H9 (cell line): ENCODE data around the gene TRABD. TPM values are rescaled to one million over a fixed set of nuclear protein-coding genes. Genes with fewer than 3 reads are reported as not detected.
"Not testable (repeated sequence)": the region's sequence is repeated elsewhere in the genome, so short reads cannot be mapped to it uniquely, and the experiment has no call there.

Experiments
- DNase-seq: peaks from one replicate; pipeline ENCODE4 v3.0.0-alpha.2; 2017
- H2AFZ ChIP-seq: one replicate; pipeline ENCODE4 v1.6.1; 2013; ENCODE audit warnings: mild to moderate bottlenecking, low read length, control low read depth, moderate library complexity
- H2AK5ac ChIP-seq: 2 replicates; pipeline ENCODE4 v1.6.1; 2013; ENCODE audit warnings: low read length, control low read depth, mixed read lengths; ENCODE audit not compliant: insufficient read length
- H2BK120ac ChIP-seq: one replicate; pipeline ENCODE4 v1.6.1; 2013; ENCODE audit warnings: low read depth, mild to moderate bottlenecking, low read length, control low read depth, inconsistent platforms; ENCODE audit not compliant: poor library complexity, severe bottlenecking
- H2BK12ac ChIP-seq: 2 replicates; pipeline ENCODE4 v1.6.1; 2013; ENCODE audit warnings: low read length, control low read depth, mixed read lengths, low read depth; ENCODE audit not compliant: insufficient read length
- H2BK15ac ChIP-seq: 2 replicates; pipeline ENCODE4 v1.6.1; 2013; ENCODE audit warnings: low read depth, low read length, control low read depth
- H2BK20ac ChIP-seq: one replicate; pipeline ENCODE4 v1.6.1; 2013; ENCODE audit warnings: low read depth, mild to moderate bottlenecking, low read length, control low read depth, inconsistent platforms; ENCODE audit not compliant: poor library complexity, severe bottlenecking
- H2BK5ac ChIP-seq: 2 replicates; pipeline ENCODE4 v1.6.1; 2013; ENCODE audit warnings: low read length, control low read depth, mixed read lengths; ENCODE audit not compliant: insufficient read length
- H3K14ac ChIP-seq: 2 replicates; pipeline ENCODE4 v1.6.1; 2013; ENCODE audit warnings: low read length, control low read depth; ENCODE audit not compliant: insufficient read depth
- H3K18ac ChIP-seq: 2 replicates; pipeline ENCODE4 v1.6.1; 2013; ENCODE audit warnings: low read depth, mild to moderate bottlenecking, mixed read lengths, low read length, control low read depth; ENCODE audit not compliant: insufficient read length
- H3K23ac ChIP-seq: 2 replicates; pipeline ENCODE4 v1.6.1; 2013; ENCODE audit warnings: low read length, control low read depth, mixed read lengths, low read depth; ENCODE audit not compliant: insufficient read length
- H3K23me2 ChIP-seq: 2 replicates; pipeline ENCODE4 v1.6.1; 2013; ENCODE audit warnings: low read depth, mild to moderate bottlenecking, mixed read lengths, low read length, control low read depth; ENCODE audit not compliant: insufficient read length, poor library complexity, severe bottlenecking
- H3K27ac ChIP-seq: 2 replicates; pipeline ENCODE4 v1.5.1; 2013; ENCODE audit warnings: low read length, control low read depth, mixed read lengths, low read depth; ENCODE audit not compliant: insufficient read length
- H3K27me3 ChIP-seq: 2 replicates; pipeline ENCODE4 v1.6.1; 2013; ENCODE audit warnings: low read length, control low read depth, inconsistent platforms; ENCODE audit not compliant: insufficient read depth
- H3K4ac ChIP-seq: 2 replicates; pipeline ENCODE4 v1.6.1; 2013; ENCODE audit warnings: low read depth, mild to moderate bottlenecking, control low read depth, inconsistent platforms, low read length, moderate library complexity
- H3K4me1 ChIP-seq: 2 replicates; pipeline ENCODE4 v1.6.1; 2013; ENCODE audit warnings: low read length, control low read depth, inconsistent platforms; ENCODE audit not compliant: insufficient read depth
- H3K4me2 ChIP-seq: 2 replicates; pipeline ENCODE4 v1.6.1; 2013; ENCODE audit warnings: low read length, control low read depth, mixed read lengths; ENCODE audit not compliant: insufficient read length, insufficient read depth
- H3K56ac ChIP-seq: 2 replicates; pipeline ENCODE4 v1.6.1; 2013; ENCODE audit warnings: low read depth, mild to moderate bottlenecking, mixed read lengths, low read length, control low read depth; ENCODE audit not compliant: insufficient read length
- H3K79me1 ChIP-seq: 2 replicates; pipeline ENCODE4 v1.6.1; 2013; ENCODE audit warnings: low read depth, mild to moderate bottlenecking, moderate library complexity, low read length, control low read depth, inconsistent platforms; ENCODE audit not compliant: insufficient read depth, poor library complexity, severe bottlenecking
- H3K79me2 ChIP-seq: 2 replicates; pipeline ENCODE4 v1.6.1; 2013; ENCODE audit warnings: low read length, control low read depth, inconsistent platforms; ENCODE audit not compliant: insufficient read depth
- H3K9ac ChIP-seq: 2 replicates; pipeline ENCODE4 v1.6.1; 2013; ENCODE audit warnings: low read length, control low read depth, mixed read lengths; ENCODE audit not compliant: insufficient read length; ENCODE audit errors: extremely low read depth
- H3K9me3 ChIP-seq: one replicate; pipeline ENCODE4 v1.6.1; 2013; ENCODE audit warnings: low read depth, low read length, inconsistent platforms; ENCODE audit not compliant: control insufficient read depth
- H3T11ph ChIP-seq: one replicate; pipeline ENCODE4 v1.6.1; 2013; ENCODE audit warnings: mild to moderate bottlenecking, low read length, control low read depth, inconsistent platforms
- H4K20me1 ChIP-seq: one replicate; pipeline ENCODE4 v1.6.1; 2013; ENCODE audit not compliant: control insufficient read depth, insufficient read length, insufficient read depth
- H4K5ac ChIP-seq: 2 replicates; pipeline ENCODE4 v1.6.1; 2013; ENCODE audit warnings: low read depth, mild to moderate bottlenecking, mixed read lengths, low read length, control low read depth; ENCODE audit not compliant: insufficient read length
- H4K8ac ChIP-seq: replicated peaks from 2 replicates; pipeline ENCODE4 v1.6.1; 2013; ENCODE audit warnings: low read length, control low read depth, mixed read lengths, low read depth; ENCODE audit not compliant: insufficient read length
- H4K91ac ChIP-seq: 2 replicates; pipeline ENCODE4 v1.6.1; 2013; ENCODE audit warnings: low read depth, mild to moderate bottlenecking, moderate library complexity, mixed read lengths, low read length, control low read depth; ENCODE audit not compliant: insufficient read length
- H3K27ac Mint-ChIP-seq, 3 experiments: 2 replicates in 2 of 3; 3 replicates in 1 of 3; pipeline ENCODE4 v1.8.0; 2020 to 2021; ENCODE audit warnings: mixed read lengths in 3 of 3, mild to moderate bottlenecking in 1 of 3, moderate library complexity in 1 of 3
- H3K27me3 Mint-ChIP-seq: 2 replicates; pipeline ENCODE4 v1.8.0; 2021; ENCODE audit warnings: low read depth, mild to moderate bottlenecking, moderate library complexity, mixed read lengths
- H3K36me3 Mint-ChIP-seq, 3 experiments: 2 replicates in 2 of 3; 3 replicates in 1 of 3; pipeline ENCODE4 v1.8.0; 2020 to 2021; ENCODE audit warnings: low read depth in 3 of 3, mixed read lengths in 3 of 3; ENCODE audit not compliant: insufficient read depth in 1 of 3
- H3K4me1 Mint-ChIP-seq, 2 experiments: 2 replicates each; pipeline ENCODE4 v1.8.0; 2020; ENCODE audit warnings: mixed read lengths in 2 of 2
- H3K4me3 Mint-ChIP-seq, 2 experiments: 2 replicates in 1 of 2; 3 replicates in 1 of 2; pipeline ENCODE4 v1.8.0; 2020 to 2021; ENCODE audit warnings: mild to moderate bottlenecking in 2 of 2, mixed read lengths in 2 of 2, moderate library complexity in 1 of 2
- H3K9me3 Mint-ChIP-seq, 2 experiments: 2 replicates in 1 of 2; 3 replicates in 1 of 2; pipeline ENCODE4 v1.8.0; 2020; ENCODE audit warnings: mild to moderate bottlenecking in 2 of 2, mixed read lengths in 2 of 2, moderate library complexity in 1 of 2
- WGBS: extraction: QIAGEN DNeasy Blood & Tissue Kit; methylation state at CpG from one replicate; pipeline ENCODE4 v1.1.7; 2013; ENCODE audit warnings: missing lambda C conversion rate, low lambda C conversion rate, mixed read lengths; ENCODE audit not compliant: insufficient read length; ENCODE audit errors: extremely low coverage; 5-methylcytosine and 5-hydroxymethylcytosine counted together
- total RNA-seq: library from RNA; stranded (reverse); gene quantifications from 2 replicates; pipeline ENCODE4 v1.2.1, GENCODE V29; 2021
- TF ChIP-seq, protein P1 (sequence below): fragments of 200-600 bp; sonication (generic); conservative IDR thresholded peaks from 3 replicates; pipeline ENCODE4 v1.8.0; 2021; ENCODE audit warnings: antibody characterized with exemption, mild to moderate bottlenecking

Gene TRABD
- total RNA-seq, 1 experiment from 2014 or later, result 47.8 TPM

DNA sequence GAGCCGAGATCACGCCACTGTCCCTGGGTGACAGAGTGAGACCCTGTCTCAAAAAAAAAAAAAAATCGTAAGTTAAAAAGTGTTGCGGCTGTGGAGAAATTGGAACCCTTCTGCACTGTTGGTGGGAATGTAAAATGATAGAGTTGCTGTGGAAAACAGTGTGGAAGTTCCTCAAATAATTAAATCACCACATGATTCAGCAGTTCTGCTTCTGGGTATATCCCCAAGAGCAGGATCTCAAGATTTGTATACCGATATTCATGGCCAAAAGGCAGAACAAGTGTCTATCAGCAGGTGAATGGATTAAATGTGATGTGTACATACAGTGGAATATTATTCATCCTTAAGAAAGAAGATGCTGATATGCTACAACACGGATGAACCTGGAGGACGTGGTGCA, 18.9 kb downstream of the TRABD start:
- Mint-ChIP-seq H3K4me1 (peaks cover 9 to 14% of the 10 kb centered on the region in 2 experiments), H3K4me3 (no peak overlapping the region), H3K27ac (no peak overlapping the region), H3K9me3 (peaks cover 5 to 6% of the 10 kb centered on the region in 2 experiments; a peak in 3 of 5 replicates), H3K27me3 (no peaks in the 10 kb centered on the region), H3K36me3 (peaks cover 16 to 47% (median 41%) of the 10 kb centered on the region in 3 experiments)
- TF ChIP-seq, protein P1, sequence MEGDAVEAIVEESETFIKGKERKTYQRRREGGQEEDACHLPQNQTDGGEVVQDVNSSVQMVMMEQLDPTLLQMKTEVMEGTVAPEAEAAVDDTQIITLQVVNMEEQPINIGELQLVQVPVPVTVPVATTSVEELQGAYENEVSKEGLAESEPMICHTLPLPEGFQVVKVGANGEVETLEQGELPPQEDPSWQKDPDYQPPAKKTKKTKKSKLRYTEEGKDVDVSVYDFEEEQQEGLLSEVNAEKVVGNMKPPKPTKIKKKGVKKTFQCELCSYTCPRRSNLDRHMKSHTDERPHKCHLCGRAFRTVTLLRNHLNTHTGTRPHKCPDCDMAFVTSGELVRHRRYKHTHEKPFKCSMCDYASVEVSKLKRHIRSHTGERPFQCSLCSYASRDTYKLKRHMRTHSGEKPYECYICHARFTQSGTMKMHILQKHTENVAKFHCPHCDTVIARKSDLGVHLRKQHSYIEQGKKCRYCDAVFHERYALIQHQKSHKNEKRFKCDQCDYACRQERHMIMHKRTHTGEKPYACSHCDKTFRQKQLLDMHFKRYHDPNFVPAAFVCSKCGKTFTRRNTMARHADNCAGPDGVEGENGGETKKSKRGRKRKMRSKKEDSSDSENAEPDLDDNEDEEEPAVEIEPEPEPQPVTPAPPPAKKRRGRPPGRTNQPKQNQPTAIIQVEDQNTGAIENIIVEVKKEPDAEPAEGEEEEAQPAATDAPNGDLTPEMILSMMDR, result no peak
- H3K9me3 ChIP-seq, result no peaks in the 10 kb centered on the region
- no peak overlapping the region for H4K91ac ChIP-seq
- H3K79me2 ChIP-seq, result no peaks in the 10 kb centered on the region; the same call in 1 of the 2 replicates
- H4K5ac ChIP-seq, result no peak overlapping the region
- no peaks in the 10 kb centered on the region for H3K27me3 ChIP-seq
- H3K23ac ChIP-seq, result no peak overlapping the region
- no peak overlapping the region for H3K4ac ChIP-seq
- no peak overlapping the region for H3T11ph ChIP-seq
- H3K23me2 ChIP-seq, result peaks cover 13% of the 10 kb centered on the region
- no peak overlapping the region for H2BK120ac ChIP-seq
- no peak overlapping the region for H2AK5ac ChIP-seq
- no peak overlapping the region for H3K4me2 ChIP-seq
- no CpG with 5 or more reads among the region's 7 CpGs for WGBS
- no peak overlapping the region for H2AFZ ChIP-seq
- no peak overlapping the region for H3K9ac ChIP-seq
- no peak overlapping the region for H2BK12ac ChIP-seq
- H2BK20ac ChIP-seq, result no peak overlapping the region
- no peak for DNase-seq
- no peak overlapping the region for H3K18ac ChIP-seq
- H2BK15ac ChIP-seq, result no peak overlapping the region
- no peak overlapping the region for H3K56ac ChIP-seq
- H3K79me1 ChIP-seq, result no peaks in the 10 kb centered on the region
- no peaks in the 10 kb centered on the region for H3K4me1 ChIP-seq
- no peak overlapping the region for H3K14ac ChIP-seq
- H2BK5ac ChIP-seq, result no peak overlapping the region
- no peak overlapping the region for H4K8ac ChIP-seq
- no peak overlapping the region for H3K27ac ChIP-seq
- peaks cover 3% of the 10 kb centered on the region for H4K20me1 ChIP-seq

DNA sequence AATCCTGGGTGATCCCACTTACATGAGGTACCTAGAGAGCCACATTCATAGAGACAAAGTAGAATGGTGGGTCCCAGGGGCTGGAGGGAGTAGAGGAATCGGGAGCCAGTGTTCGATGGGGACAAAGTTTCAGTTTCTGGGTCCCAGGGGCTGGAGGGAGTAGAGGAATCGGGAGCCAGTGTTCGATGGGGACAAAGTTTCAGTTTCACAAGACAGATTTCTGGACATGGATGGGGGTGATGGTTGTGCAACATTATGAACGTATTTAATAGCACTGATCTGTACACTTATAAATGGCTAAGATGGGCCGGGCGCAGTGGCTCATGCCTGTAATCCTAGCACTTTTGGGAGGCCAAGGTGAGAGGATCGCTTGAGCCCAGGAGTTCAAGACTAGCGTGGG, 19.3 kb downstream of the TRABD start:
- H3K36me3 Mint-ChIP-seq, result peaks cover 19 to 50% (median 44%) of the 10 kb centered on the region in 3 experiments
- H2BK12ac ChIP-seq, H3K9me3 ChIP-seq, H4K20me1 ChIP-seq, H3K56ac ChIP-seq, H3K4ac ChIP-seq, H3K27me3 ChIP-seq, H3K27ac ChIP-seq, H3K9ac ChIP-seq, H3K4me2 ChIP-seq, H3K79me2 ChIP-seq, H3K14ac ChIP-seq, H4K91ac ChIP-seq, H4K5ac ChIP-seq, H3K27me3 Mint-ChIP-seq, H2AFZ ChIP-seq, H3K4me3 Mint-ChIP-seq, DNase-seq, H4K8ac ChIP-seq, H2BK120ac ChIP-seq, H3K79me1 ChIP-seq, H3K4me1 ChIP-seq, H3K9me3 Mint-ChIP-seq, H3K18ac ChIP-seq, H3T11ph ChIP-seq, H2BK15ac ChIP-seq, H3K23ac ChIP-seq, H3K23me2 ChIP-seq, H2BK5ac ChIP-seq, H2BK20ac ChIP-seq, H2AK5ac ChIP-seq: not testable (repeated sequence)
- H3K27ac Mint-ChIP-seq, result peak overlapping the region in 1 of 3 experiments; percentile 5; a peak in 2 of 7 replicates
- no CpG with 5 or more reads among the region's 9 CpGs for WGBS
- peaks cover 8 to 12% of the 10 kb centered on the region in 2 experiments for H3K4me1 Mint-ChIP-seq
